HPDE6-E6E7 (cell line): ENCODE measurements around the gene SLAMF7.
"Not testable (repeated sequence)": the region's sequence is repeated elsewhere in the genome, so short reads cannot be mapped to it uniquely, and the experiment has no call there.

Experiments
- DNase-seq: peaks from one replicate; pipeline ENCODE4 v3.0.0; 2011; ENCODE audit warnings: missing footprints; ENCODE audit errors: extremely low spot score

The SLAMF7 gene

GRCh38 chr1:160739098-160739511, at the start of gene SLAMF7:
Gene SLAMF7 (plus strand): TSS chr1:160739247. CDS start chr1:160739302, 55 bp downstream.
- peak; percentile 60 for DNase-seq

- DNase-seq: not testable (repeated sequence)
Observed at GRCh38 chr1:160692390-160692789, 46.7 kb upstream of the SLAMF7 start.

GRCh38 chr1:160702100-160702499, 36.9 kb upstream of the SLAMF7 start:
- DNase-seq: no peak

- DNase-seq: no peak
Observed at GRCh38 chr1:160704250-160704649, 34.8 kb upstream of the SLAMF7 start.

- DNase-seq: not testable (repeated sequence)
Observed at GRCh38 chr1:160705212-160705621, 33.8 kb upstream of the SLAMF7 start.

- no peak for DNase-seq
Observed at GRCh38 chr1:160705742-160706141, 33.3 kb upstream of the SLAMF7 start.

- DNase-seq: no peak
Observed at GRCh38 chr1:160706526-160707235, 32.4 kb upstream of the SLAMF7 start.

GRCh38 chr1:160707236-160708064, 31.6 kb upstream of the SLAMF7 start:
- no peak for DNase-seq

GRCh38 chr1:160708118-160708517, 30.9 kb upstream of the SLAMF7 start:
- no peak for DNase-seq

- no peak for DNase-seq
Observed at GRCh38 chr1:160708801-160709200, 30.2 kb upstream of the SLAMF7 start.

- DNase-seq: no peak
Observed at GRCh38 chr1:160709715-160710114, 29.3 kb upstream of the SLAMF7 start.

- DNase-seq: no peak
Observed at GRCh38 chr1:160710517-160711252, 28.4 kb upstream of the SLAMF7 start.

- no peak for DNase-seq
Observed at GRCh38 chr1:160711276-160711601, 27.8 kb upstream of the SLAMF7 start.

GRCh38 chr1:160711602-160712311, 27.3 kb upstream of the SLAMF7 start, which contains the start of gene CD48:
Gene CD48 (minus strand): TSS chr1:160711822. CDS start chr1:160711763, 59 bp downstream.
- no peak for DNase-seq

GRCh38 chr1:160712525-160713080, 26.4 kb upstream of the SLAMF7 start:
- not testable (repeated sequence) for DNase-seq

- no peak for DNase-seq
Observed at GRCh38 chr1:160713161-160713560, 25.9 kb upstream of the SLAMF7 start.

GRCh38 chr1:160714034-160714648, 24.9 kb upstream of the SLAMF7 start:
- not testable (repeated sequence) for DNase-seq

- no peak for DNase-seq
Observed at GRCh38 chr1:160716013-160716412, 23.0 kb upstream of the SLAMF7 start.

- DNase-seq: no peak
Observed at GRCh38 chr1:160717306-160717705, 21.7 kb upstream of the SLAMF7 start.

- DNase-seq: no peak
Observed at GRCh38 chr1:160718210-160718609, 20.8 kb upstream of the SLAMF7 start.
